ENCODE data around the gene HAPLN2.
"Not testable (repeated sequence)": the region's sequence is repeated elsewhere in the genome, so short reads cannot be mapped to it uniquely, and the experiment has no call there.

HAPLN2 gene

DNA sequence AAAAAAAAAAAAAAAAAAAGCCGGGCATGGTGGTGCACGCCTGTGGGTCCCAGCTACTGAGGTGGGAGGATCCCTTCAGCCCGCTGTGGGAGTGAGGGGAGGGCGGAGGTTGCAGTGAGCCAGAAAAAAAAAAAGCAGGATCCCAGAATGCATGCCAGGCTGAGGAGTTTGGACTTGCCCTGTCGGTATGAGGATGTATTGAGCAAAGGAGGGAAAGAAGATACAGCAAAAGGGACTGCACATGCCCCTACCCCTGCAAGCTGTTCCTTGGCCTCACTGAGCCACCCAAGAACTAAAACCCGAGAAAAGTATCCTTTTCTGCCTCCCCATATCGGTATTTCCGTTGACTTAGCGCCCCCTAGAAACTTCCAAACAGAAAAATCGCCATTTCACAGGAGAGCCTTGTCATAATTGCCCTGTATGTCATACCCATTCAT, 16.6 kb upstream of the HAPLN2 start:
- TF ChIP-seq, protein P1, sequence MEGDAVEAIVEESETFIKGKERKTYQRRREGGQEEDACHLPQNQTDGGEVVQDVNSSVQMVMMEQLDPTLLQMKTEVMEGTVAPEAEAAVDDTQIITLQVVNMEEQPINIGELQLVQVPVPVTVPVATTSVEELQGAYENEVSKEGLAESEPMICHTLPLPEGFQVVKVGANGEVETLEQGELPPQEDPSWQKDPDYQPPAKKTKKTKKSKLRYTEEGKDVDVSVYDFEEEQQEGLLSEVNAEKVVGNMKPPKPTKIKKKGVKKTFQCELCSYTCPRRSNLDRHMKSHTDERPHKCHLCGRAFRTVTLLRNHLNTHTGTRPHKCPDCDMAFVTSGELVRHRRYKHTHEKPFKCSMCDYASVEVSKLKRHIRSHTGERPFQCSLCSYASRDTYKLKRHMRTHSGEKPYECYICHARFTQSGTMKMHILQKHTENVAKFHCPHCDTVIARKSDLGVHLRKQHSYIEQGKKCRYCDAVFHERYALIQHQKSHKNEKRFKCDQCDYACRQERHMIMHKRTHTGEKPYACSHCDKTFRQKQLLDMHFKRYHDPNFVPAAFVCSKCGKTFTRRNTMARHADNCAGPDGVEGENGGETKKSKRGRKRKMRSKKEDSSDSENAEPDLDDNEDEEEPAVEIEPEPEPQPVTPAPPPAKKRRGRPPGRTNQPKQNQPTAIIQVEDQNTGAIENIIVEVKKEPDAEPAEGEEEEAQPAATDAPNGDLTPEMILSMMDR (IDR thresholded peaks at IDR 0.05; ENCODE audit: low read depth, low read length): peak; percentile 35
- in situ Hi-C loops (cut with HindIII; ENCODE audit: low sequenced_read_pairs): no loop called here
- DNase-seq (ENCODE audit: low read depth, low spot score): no peak
- H3K4me3 ChIP-seq (ENCODE audit: low read depth, low read length): no peak overlapping the region

DNA sequence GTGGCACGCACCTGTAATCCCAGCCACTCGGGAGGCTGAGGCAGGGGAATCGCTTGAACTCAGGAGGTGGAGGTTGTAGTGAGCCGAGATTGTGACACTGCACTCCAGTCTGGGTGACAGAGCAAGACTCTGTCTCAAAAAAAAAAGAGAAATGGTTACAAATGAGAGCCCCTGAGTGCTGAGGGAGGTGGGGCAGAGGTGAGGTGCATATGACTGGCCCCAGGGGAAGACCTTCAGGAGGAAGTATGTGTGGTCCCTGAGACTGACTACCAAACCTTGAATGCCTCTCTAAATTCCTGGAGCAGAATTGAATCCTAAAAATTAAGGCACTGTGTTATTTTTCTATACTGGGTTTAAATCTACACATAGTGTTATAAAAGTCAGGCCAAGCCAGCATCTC, 11.9 kb upstream of the HAPLN2 start:
- in situ Hi-C loops (cut with HindIII; ENCODE audit: low sequenced_read_pairs); H3K4me3 ChIP-seq (ENCODE audit: low read depth, low read length); DNase-seq (ENCODE audit: low read depth, low spot score): not testable (repeated sequence)

DNA sequence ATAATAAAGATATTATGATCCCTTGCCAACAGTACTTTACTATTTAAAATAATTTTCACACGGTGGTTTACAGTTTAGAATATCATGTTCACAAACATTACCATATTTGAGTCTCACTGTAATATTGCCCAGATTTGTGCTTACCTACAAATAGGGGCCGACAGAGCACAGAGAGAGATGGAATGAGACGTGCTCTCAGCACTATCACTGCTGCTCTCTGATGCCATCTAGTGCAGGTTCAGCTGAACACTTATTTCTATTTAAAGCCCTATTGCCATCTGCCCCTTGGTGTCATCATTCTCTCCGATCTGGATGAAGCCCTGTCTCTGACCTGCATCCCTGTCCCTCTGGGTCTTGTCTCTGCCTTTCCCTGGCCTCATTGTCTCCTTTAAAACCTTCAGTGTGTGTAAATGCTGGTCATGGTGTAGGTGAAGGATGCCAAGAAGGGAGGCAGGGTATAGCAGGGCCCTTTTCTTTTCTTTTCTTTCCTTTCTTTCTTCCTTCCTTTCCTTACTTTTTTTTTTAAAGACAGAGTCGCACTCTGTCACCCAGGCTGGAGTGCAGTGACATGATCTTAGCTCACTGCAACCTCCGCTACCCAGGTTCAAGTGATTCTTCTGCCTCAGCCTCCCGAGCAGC, 11.1 kb upstream of the HAPLN2 start:
- no peak overlapping the region for H3K4me3 ChIP-seq (ENCODE audit: low read depth, low read length)
- TF ChIP-seq, protein P1 (IDR thresholded peaks at IDR 0.05; ENCODE audit: low read depth, low read length): peak; percentile 80
- in situ Hi-C loops (cut with HindIII; ENCODE audit: low sequenced_read_pairs): no loop called here
- peak; percentile 70 for DNase-seq (ENCODE audit: low read depth, low spot score)

DNA sequence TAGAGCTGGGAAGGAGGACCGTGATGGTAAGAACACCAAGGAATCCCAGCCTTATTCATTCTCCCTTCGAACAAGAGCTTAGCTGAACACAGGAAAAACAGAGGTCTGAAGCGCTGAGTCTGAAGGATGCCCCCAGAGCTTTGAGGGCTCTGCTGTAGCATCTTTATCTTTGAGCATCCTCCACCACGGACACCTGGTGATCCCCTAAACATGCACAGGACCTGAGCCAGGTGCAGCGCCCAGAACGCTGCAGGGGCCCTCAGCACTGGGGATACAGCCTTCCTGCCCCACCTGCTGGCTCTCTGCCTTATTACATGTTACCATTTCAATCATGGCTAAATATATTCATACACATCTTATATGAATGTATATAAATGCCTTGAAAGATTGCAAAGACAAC, 10.2 kb upstream of the HAPLN2 start:
- TF ChIP-seq, protein P1 (IDR thresholded peaks at IDR 0.05; ENCODE audit: low read depth, low read length): peak; percentile 57
- H3K4me3 ChIP-seq (ENCODE audit: low read depth, low read length): no peak overlapping the region
- in situ Hi-C loops (cut with HindIII; ENCODE audit: low sequenced_read_pairs): no loop called here
- no peak for DNase-seq (ENCODE audit: low read depth, low spot score)

DNA sequence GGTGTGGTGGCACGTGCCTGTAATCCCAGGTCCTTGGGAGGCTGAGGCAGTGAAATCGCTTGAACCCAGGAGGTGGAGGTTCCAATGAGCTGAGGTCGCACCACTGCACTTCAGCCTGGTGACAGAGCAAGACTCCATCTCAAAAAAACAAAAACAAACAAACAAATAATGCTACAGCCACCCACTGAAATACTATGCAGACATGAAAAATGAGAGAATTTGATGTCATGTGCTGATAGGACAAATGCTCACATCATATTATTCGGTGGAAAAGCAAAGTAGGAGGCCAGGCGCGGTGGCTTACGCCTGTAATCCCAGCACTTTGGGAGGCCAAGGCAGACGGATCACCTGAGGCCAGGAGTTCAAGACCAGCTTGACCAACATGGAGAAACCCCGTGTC, 9.1 kb upstream of the HAPLN2 start:
- DNase-seq (ENCODE audit: low read depth, low spot score); in situ Hi-C loops (cut with HindIII; ENCODE audit: low sequenced_read_pairs); H3K4me3 ChIP-seq (ENCODE audit: low read depth, low read length): not testable (repeated sequence)

DNA sequence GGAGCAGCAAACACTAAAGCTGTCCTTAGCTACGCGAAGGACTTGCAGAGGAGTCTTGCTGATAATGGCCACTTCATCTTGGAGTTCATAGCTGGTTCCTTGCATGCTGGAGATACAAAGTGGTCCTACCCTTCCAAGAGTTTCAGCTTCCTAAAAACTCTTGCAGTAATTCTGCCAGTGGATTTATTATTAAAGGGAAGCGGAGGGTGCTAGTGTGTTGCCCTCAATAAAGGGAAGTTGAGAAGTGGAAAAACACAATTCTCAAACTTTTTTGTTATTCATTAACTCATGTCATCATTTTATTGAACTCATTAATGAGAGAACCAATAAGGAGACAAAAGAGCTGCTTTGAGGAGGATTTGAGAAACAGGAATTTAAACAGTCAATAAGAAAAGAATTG, 6.5 kb upstream of the HAPLN2 start:
- no peak overlapping the region for H3K4me3 ChIP-seq (ENCODE audit: low read depth, low read length)
- TF ChIP-seq, protein P1 (IDR thresholded peaks at IDR 0.05; ENCODE audit: low read depth, low read length): no peak
- in situ Hi-C loops (cut with HindIII; ENCODE audit: low sequenced_read_pairs): no loop called here
- no peak for DNase-seq (ENCODE audit: low read depth, low spot score)

DNA sequence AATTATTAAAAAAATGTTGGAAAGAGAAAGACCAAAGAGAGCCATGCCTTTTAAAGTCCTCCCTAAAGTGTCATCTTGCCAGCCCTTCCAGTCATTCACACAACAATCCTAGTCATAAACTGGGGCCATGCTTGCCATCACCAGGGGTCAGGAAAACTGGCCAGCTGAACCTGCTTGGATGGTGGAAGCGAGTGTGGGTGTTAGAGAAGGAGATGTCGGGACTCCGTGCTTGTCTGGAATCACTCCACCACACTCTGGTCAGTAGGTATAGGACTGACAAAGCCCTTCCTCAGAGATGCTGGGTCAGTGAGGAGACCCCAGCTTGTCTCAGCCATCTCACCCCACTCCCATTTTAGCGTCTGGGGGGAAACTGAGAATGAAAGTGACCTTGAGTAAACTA, 3.3 kb upstream of the HAPLN2 start:
- no peak for DNase-seq (ENCODE audit: low read depth, low spot score)
- TF ChIP-seq, protein P1 (IDR thresholded peaks at IDR 0.05; ENCODE audit: low read depth, low read length): no peak
- H3K4me3 ChIP-seq (ENCODE audit: low read depth, low read length): no peak overlapping the region
- in situ Hi-C loops (cut with HindIII; ENCODE audit: low sequenced_read_pairs): no loop called here

DNA sequence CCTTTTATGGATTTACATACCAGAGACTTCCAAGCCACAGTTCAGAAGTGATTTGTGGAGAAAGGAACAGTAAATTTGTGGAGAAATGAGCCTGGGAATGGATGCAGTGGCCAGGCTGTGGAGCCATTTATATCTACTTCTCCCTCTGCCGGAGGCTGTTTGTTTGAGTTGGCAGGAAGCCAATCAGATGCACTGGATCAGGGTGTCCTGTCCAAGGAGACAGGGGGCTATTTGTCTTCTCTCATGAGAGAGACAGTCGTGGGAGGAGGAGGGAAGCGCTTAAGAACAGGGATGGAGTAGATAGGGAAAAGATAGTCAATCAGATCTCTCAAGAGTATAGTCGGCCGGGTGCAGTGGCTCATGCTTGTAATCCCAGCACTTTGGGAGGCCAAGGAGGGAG, 2.8 kb upstream of the HAPLN2 start:
- in situ Hi-C loops (cut with HindIII; ENCODE audit: low sequenced_read_pairs): no loop called here
- DNase-seq (ENCODE audit: low read depth, low spot score): peak; percentile 24
- H3K4me3 ChIP-seq (ENCODE audit: low read depth, low read length): no peak overlapping the region
- TF ChIP-seq, protein P1 (IDR thresholded peaks at IDR 0.05; ENCODE audit: low read depth, low read length): no peak

Measured in astrocyte of the spinal cord (primary cell).